Measurements from ENCODE around the gene DAB1. TPM values are rescaled to one million over a fixed set of nuclear protein-coding genes. Genes with fewer than 3 reads are reported as not detected.

Gene DAB1
- total and polyA plus RNA-seq, 10 of the 15 experiments (the other 5 are each of a cell fraction or from before 2014, with no cell fraction given), result 0.02 to 0.10 (median 0.03) TPM; not detected in 5

DNA sequence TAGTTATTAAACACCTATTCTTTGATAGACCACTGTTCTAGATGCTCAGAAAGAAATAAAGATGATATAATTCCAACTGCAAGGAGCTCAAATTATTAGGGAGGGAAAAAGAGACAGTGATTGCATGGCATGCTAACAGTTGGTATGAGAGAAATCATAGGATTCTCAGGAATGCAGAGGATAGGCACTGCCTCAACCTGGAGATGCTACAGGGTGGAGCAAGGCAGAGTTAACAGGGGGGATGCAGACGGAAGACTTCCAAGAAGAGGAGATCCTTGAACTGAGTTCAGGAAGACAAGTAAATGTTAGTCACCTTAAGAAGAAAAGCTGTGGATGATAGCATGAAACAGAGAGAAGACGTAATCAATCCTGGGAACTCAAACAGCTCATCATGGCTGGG, 123.7 kb downstream of the DAB1 start:
- no peak for ATAC-seq
- 59% methylated on average over 2 of the region's 2 CpGs for WGBS (ENCODE audit: insufficient coverage, insufficient replicate concordance, low lambda C conversion rate, missing lambda C conversion rate)
- FAIRE-seq, result no peak
- Histone ChIP-seq H3K36me3 (ENCODE audit: control insufficient read depth in 2 of 2, insufficient read depth in 2 of 2, low read length in 1 of 2) (no peaks in the 10 kb centered on the region), H3K4me1 (ENCODE audit: control insufficient read depth, insufficient read depth, low read length) (no peaks in the 10 kb centered on the region), H3K9ac (ENCODE audit: control insufficient read depth, insufficient read depth, low read length) (no peak overlapping the region), H2AFZ (ENCODE audit: control insufficient read depth, low read depth, low read length) (no peak overlapping the region), H3K4me3 (no peak overlapping the region), H3K79me2 (ENCODE audit: control insufficient read depth, insufficient read depth, low read length) (no peaks in the 10 kb centered on the region), H4K20me1 (ENCODE audit: control insufficient read depth, insufficient read depth) (no peaks in the 10 kb centered on the region), H3K27me3 (replicated peaks in 1 of 2; ENCODE audit: control insufficient read depth in 2 of 2, insufficient read depth in 2 of 2, low read length in 1 of 2) (no peaks in the 10 kb centered on the region; a peak in 1 of 4 replicates), H3K9me3 (replicated peaks; ENCODE audit: control insufficient read depth, insufficient read depth, low read length) (no peaks in the 10 kb centered on the region), H3K4me2 (ENCODE audit: control insufficient read depth, insufficient read depth) (no peak overlapping the region), H3K27ac (ENCODE audit: control insufficient read depth, insufficient read depth) (no peak overlapping the region)
- ChIA-PET SMC1A (ENCODE audit: uncharacterized antibody, unreplicated experiment) (no interaction called here), POLR2A (no interaction called here), RAD21 (ENCODE audit: unreplicated experiment) (no interaction called here), CTCF (no interaction called here)
- TF ChIP-seq STAT3 (IDR thresholded peaks at IDR 0.05; ENCODE audit: low read depth, low read length) (no peak), TAF1 (IDR thresholded peaks at IDR 0.05; ENCODE audit: borderline replicate concordance, low read depth, low read length) (no peak), RB1 (IDR thresholded peaks at IDR 0.05; ENCODE audit: borderline replicate concordance) (no peak), YY1 (IDR thresholded peaks at IDR 0.05; ENCODE audit: low read depth, low read length) (no peak), POLR2AphosphoS2 (IDR thresholded peaks at IDR 0.05; ENCODE audit: low read depth, low read length) (no peak), SMC3 (IDR thresholded peaks at IDR 0.05; ENCODE audit: borderline replicate concordance, low read length) (no peak), MYC (IDR thresholded peaks at IDR 0.05; ENCODE audit: insufficient read depth, insufficient read length, insufficient replicate concordance, low read length, severe bottlenecking) (no peak)
- TF ChIP-seq, protein P1, sequence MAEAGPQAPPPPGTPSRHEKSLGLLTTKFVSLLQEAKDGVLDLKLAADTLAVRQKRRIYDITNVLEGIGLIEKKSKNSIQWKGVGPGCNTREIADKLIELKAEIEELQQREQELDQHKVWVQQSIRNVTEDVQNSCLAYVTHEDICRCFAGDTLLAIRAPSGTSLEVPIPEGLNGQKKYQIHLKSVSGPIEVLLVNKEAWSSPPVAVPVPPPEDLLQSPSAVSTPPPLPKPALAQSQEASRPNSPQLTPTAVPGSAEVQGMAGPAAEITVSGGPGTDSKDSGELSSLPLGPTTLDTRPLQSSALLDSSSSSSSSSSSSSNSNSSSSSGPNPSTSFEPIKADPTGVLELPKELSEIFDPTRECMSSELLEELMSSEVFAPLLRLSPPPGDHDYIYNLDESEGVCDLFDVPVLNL (IDR thresholded peaks at IDR 0.05; ENCODE audit: low read depth, low read length), result no peak
- TF ChIP-seq, protein P2, sequence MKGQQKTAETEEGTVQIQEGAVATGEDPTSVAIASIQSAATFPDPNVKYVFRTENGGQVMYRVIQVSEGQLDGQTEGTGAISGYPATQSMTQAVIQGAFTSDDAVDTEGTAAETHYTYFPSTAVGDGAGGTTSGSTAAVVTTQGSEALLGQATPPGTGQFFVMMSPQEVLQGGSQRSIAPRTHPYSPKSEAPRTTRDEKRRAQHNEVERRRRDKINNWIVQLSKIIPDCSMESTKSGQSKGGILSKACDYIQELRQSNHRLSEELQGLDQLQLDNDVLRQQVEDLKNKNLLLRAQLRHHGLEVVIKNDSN (IDR thresholded peaks at IDR 0.05; ENCODE audit: borderline replicate concordance, extremely low read length, insufficient read depth, low read depth, low read length), result no peak
- no TSS peak for BruUV-seq (replicated peaks)
- intact Hi-C loops (cut with micrococcal nuclease; ENCODE audit: unreplicated experiment) (no loop called here), in situ Hi-C loops (cut with MboI) (no loop called here)
- DNase-seq (ENCODE audit: low read depth, low spot score), result no peak
